HEK293 (cell line): ENCODE measurements around the gene POC1B.

Source experiments
- CTCF ChIA-PET: fragments of 350-600 bp; formaldehyde crosslinking; extraction: SDS; loops from one replicate; lab custom pipeline; 2021; ENCODE audit warnings: antibody characterized with exemption; lab: Yijun Ruan, JAX
- POLR2A ChIA-PET: fragments of 300-600 bp; formaldehyde crosslinking; extraction: SDS; loops from one replicate; lab custom pipeline; 2020; ENCODE audit warnings: antibody characterized with exemption, inconsistent platforms; lab: Yijun Ruan, JAX
- H3K27ac ChIP-seq: fragments of 200-500 bp; sonication (Bioruptor generic); 2 replicates; pipeline ENCODE4 v1.5.1; 2014; ENCODE audit warnings: low read depth, low read length, control low read depth, inconsistent platforms; ENCODE audit errors: extremely low read depth
- H3K36me3 ChIP-seq, 2 experiments: fragments of 200-500 bp in 1 of 2; sonication (Bioruptor generic) in 1 of 2; 1 replicate in 1 of 2; 2 replicates in 1 of 2; pipeline ENCODE4 v1.5.1; 2014 to 2017; ENCODE audit warnings: inconsistent platforms in 2 of 2, low read length in 2 of 2; ENCODE audit not compliant: control insufficient read depth in 2 of 2, insufficient read depth in 1 of 2
- H3K4me1 ChIP-seq: fragments of 200-500 bp; sonication (Bioruptor generic); 2 replicates; pipeline ENCODE4 v1.5.1; 2014; ENCODE audit warnings: mild to moderate bottlenecking, low read length, inconsistent platforms; ENCODE audit not compliant: control insufficient read depth, insufficient read depth
- H3K4me3 ChIP-seq: 2 replicates; pipeline ENCODE4 v1.5.1; 2011; ENCODE audit warnings: low read depth, mild to moderate bottlenecking, control low read depth, low read length, moderate library complexity
- H3K9me3 ChIP-seq: fragments of 200-500 bp; sonication (Bioruptor generic); 2 replicates; pipeline ENCODE4 v1.5.1; 2014; ENCODE audit warnings: low read depth, low read length, inconsistent platforms; ENCODE audit not compliant: control insufficient read depth, insufficient read depth
- BCL11A ChIP-seq: fragments of 450-650 bp; formaldehyde crosslinking; IDR thresholded peaks from 2 replicates; pipeline ENCODE4 v1.5.1; 2016; ENCODE audit warnings: low read depth, missing biosample characterization, missing genetic modification characterization
- KLF8 ChIP-seq: fragments of 450-650 bp; formaldehyde crosslinking; IDR thresholded peaks from 2 replicates; pipeline ENCODE4 v1.5.1; 2016; ENCODE audit warnings: missing biosample characterization, missing genetic modification characterization
- SALL2 ChIP-seq: fragments of 450-650 bp; formaldehyde crosslinking; IDR thresholded peaks from 2 replicates; pipeline ENCODE4 v1.5.0; 2017; ENCODE audit warnings: missing biosample characterization, mild to moderate bottlenecking, missing genetic modification characterization, borderline replicate concordance
- SP7 ChIP-seq: fragments of 450-650 bp; formaldehyde crosslinking; IDR thresholded peaks from 2 replicates; pipeline ENCODE4 v1.5.1; 2016; ENCODE audit warnings: missing biosample characterization, missing genetic modification characterization
- YY1 ChIP-seq: fragments of 450-650 bp; formaldehyde crosslinking; IDR thresholded peaks from 2 replicates; pipeline ENCODE4 v1.5.1; 2018; ENCODE audit warnings: missing biosample characterization, missing genetic modification characterization
- ZIC2 ChIP-seq: fragments of 450-650 bp; formaldehyde crosslinking; IDR thresholded peaks from 2 replicates; pipeline ENCODE4 v1.5.1; 2016; ENCODE audit warnings: missing biosample characterization, missing genetic modification characterization
- ZNF239 ChIP-seq: fragments of 450-650 bp; formaldehyde crosslinking; IDR thresholded peaks from 2 replicates; pipeline ENCODE4 v1.5.1; 2016; ENCODE audit warnings: missing biosample characterization, missing genetic modification characterization
- ZNF292 ChIP-seq: fragments of 450-650 bp; formaldehyde crosslinking; IDR thresholded peaks from 2 replicates; pipeline ENCODE4 v1.5.1; 2016; ENCODE audit warnings: low read depth, missing biosample characterization, missing genetic modification characterization, borderline replicate concordance
- ZNF341 ChIP-seq: fragments of 450-650 bp; formaldehyde crosslinking; IDR thresholded peaks from 2 replicates; pipeline ENCODE4; 2016; ENCODE audit warnings: low read depth, missing biosample characterization, missing genetic modification characterization
- ZNF416 ChIP-seq: fragments of 450-650 bp; formaldehyde crosslinking; IDR thresholded peaks from 2 replicates; pipeline ENCODE4 v1.5.1; 2016; ENCODE audit warnings: missing biosample characterization, missing genetic modification characterization
- ZNF514 ChIP-seq: fragments of 450-650 bp; formaldehyde crosslinking; IDR thresholded peaks from 2 replicates; pipeline ENCODE4 v1.5.1; 2016; ENCODE audit warnings: missing biosample characterization, missing genetic modification characterization
- ZNF600 ChIP-seq: fragments of 450-650 bp; formaldehyde crosslinking; IDR thresholded peaks from 2 replicates; pipeline ENCODE4 v1.5.1; 2016; ENCODE audit warnings: missing biosample characterization, missing genetic modification characterization
- TF ChIP-seq, protein P1 (sequence below): fragments of 450-650 bp; formaldehyde crosslinking; conservative IDR thresholded peaks from 2 replicates; pipeline ENCODE4 v1.5.1; 2016; ENCODE audit warnings: low read depth, missing biosample characterization, missing genetic modification characterization
- TF ChIP-seq, protein P2 (sequence below): fragments of 450-650 bp; IDR thresholded peaks from 2 replicates; pipeline ENCODE4 v1.5.1; 2018; ENCODE audit warnings: missing biosample characterization, mild to moderate bottlenecking, missing genetic modification characterization
- TF ChIP-seq, protein P3 (sequence below): fragments of 450-650 bp; formaldehyde crosslinking; IDR thresholded peaks from 2 replicates; pipeline ENCODE4 v1.5.1; 2016; ENCODE audit warnings: missing biosample characterization, missing genetic modification characterization, borderline replicate concordance
- TF ChIP-seq, protein P4 (sequence below): fragments of 450-650 bp; formaldehyde crosslinking; IDR thresholded peaks from 2 replicates; pipeline ENCODE4 v1.5.1; 2016; ENCODE audit warnings: missing biosample characterization, missing genetic modification characterization, low read depth

Gene POC1B

DNA sequence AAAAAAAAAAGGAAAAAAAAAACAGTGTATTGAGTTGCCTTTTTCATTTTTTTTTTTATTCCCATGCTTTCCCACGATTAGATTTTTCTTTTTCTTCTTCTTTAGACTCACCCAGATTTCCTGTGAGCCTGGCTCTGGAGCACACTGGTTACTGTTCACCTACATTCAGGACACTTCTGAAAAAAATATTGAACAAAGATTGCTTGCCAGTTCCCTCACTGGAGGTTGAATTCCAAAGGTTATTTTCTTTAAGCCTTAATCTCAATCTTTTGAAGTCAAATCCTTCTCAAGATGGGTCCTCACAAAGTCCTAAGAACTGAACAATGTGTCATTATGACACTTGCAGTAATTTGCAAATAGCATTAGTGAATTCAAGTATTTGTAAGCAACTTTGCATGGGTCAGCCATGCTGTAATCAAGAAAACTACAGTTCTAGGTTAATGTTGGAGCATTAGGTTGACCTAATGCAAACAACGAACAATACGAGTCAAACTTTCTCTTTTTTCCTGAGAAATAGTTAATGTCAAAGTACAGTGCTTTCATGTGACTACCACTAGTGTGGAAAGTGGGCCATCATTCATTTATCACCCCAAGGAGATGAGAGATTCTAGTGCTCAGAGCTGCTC is 124.3 kb downstream of the POC1B start:
- Histone ChIP-seq H3K36me3 (no peaks in the 10 kb centered on the region), H3K9me3 (no peaks in the 10 kb centered on the region), H3K27ac (no peak overlapping the region), H3K4me1 (no peaks in the 10 kb centered on the region), H3K4me3 (no peak overlapping the region)
- CTCF ChIA-PET = no interaction called here
- POLR2A ChIA-PET = no interaction called here
- TF ChIP-seq, protein P1, sequence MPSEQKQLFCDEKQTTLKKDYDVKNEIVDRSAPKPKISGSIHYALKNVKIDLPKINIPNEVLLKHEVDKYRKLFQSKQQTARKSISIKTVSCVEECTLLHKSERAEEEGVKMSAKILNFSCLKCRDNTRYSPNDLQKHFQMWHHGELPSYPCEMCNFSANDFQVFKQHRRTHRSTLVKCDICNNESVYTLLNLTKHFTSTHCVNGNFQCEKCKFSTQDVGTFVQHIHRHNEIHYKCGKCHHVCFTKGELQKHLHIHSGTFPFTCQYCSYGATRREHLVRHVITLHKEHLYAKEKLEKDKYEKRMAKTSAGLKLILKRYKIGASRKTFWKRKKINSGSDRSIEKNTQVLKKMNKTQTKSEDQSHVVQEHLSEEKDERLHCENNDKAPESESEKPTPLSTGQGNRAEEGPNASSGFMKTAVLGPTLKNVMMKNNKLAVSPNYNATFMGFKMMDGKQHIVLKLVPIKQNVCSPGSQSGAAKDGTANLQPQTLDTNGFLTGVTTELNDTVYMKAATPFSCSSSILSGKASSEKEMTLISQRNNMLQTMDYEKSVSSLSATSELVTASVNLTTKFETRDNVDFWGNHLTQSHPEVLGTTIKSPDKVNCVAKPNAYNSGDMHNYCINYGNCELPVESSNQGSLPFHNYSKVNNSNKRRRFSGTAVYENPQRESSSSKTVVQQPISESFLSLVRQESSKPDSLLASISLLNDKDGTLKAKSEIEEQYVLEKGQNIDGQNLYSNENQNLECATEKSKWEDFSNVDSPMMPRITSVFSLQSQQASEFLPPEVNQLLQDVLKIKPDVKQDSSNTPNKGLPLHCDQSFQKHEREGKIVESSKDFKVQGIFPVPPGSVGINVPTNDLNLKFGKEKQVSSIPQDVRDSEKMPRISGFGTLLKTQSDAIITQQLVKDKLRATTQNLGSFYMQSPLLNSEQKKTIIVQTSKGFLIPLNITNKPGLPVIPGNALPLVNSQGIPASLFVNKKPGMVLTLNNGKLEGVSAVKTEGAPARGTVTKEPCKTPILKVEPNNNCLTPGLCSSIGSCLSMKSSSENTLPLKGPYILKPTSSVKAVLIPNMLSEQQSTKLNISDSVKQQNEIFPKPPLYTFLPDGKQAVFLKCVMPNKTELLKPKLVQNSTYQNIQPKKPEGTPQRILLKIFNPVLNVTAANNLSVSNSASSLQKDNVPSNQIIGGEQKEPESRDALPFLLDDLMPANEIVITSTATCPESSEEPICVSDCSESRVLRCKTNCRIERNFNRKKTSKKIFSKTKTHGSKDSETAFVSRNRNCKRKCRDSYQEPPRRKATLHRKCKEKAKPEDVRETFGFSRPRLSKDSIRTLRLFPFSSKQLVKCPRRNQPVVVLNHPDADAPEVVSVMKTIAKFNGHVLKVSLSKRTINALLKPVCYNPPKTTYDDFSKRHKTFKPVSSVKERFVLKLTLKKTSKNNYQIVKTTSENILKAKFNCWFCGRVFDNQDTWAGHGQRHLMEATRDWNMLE (tag by site-specific recombination) = no peak
- no peak for TF ChIP-seq ZNF239
- TF ChIP-seq ZNF341 (tag by site-specific recombination) = no peak
- no peak for TF ChIP-seq ZNF416 (tag by site-specific recombination)
- TF ChIP-seq, protein P2, sequence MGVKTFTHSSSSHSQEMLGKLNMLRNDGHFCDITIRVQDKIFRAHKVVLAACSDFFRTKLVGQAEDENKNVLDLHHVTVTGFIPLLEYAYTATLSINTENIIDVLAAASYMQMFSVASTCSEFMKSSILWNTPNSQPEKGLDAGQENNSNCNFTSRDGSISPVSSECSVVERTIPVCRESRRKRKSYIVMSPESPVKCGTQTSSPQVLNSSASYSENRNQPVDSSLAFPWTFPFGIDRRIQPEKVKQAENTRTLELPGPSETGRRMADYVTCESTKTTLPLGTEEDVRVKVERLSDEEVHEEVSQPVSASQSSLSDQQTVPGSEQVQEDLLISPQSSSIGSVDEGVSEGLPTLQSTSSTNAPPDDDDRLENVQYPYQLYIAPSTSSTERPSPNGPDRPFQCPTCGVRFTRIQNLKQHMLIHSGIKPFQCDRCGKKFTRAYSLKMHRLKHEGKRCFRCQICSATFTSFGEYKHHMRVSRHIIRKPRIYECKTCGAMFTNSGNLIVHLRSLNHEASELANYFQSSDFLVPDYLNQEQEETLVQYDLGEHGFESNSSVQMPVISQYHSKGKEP = no peak
- TF ChIP-seq, protein P3, sequence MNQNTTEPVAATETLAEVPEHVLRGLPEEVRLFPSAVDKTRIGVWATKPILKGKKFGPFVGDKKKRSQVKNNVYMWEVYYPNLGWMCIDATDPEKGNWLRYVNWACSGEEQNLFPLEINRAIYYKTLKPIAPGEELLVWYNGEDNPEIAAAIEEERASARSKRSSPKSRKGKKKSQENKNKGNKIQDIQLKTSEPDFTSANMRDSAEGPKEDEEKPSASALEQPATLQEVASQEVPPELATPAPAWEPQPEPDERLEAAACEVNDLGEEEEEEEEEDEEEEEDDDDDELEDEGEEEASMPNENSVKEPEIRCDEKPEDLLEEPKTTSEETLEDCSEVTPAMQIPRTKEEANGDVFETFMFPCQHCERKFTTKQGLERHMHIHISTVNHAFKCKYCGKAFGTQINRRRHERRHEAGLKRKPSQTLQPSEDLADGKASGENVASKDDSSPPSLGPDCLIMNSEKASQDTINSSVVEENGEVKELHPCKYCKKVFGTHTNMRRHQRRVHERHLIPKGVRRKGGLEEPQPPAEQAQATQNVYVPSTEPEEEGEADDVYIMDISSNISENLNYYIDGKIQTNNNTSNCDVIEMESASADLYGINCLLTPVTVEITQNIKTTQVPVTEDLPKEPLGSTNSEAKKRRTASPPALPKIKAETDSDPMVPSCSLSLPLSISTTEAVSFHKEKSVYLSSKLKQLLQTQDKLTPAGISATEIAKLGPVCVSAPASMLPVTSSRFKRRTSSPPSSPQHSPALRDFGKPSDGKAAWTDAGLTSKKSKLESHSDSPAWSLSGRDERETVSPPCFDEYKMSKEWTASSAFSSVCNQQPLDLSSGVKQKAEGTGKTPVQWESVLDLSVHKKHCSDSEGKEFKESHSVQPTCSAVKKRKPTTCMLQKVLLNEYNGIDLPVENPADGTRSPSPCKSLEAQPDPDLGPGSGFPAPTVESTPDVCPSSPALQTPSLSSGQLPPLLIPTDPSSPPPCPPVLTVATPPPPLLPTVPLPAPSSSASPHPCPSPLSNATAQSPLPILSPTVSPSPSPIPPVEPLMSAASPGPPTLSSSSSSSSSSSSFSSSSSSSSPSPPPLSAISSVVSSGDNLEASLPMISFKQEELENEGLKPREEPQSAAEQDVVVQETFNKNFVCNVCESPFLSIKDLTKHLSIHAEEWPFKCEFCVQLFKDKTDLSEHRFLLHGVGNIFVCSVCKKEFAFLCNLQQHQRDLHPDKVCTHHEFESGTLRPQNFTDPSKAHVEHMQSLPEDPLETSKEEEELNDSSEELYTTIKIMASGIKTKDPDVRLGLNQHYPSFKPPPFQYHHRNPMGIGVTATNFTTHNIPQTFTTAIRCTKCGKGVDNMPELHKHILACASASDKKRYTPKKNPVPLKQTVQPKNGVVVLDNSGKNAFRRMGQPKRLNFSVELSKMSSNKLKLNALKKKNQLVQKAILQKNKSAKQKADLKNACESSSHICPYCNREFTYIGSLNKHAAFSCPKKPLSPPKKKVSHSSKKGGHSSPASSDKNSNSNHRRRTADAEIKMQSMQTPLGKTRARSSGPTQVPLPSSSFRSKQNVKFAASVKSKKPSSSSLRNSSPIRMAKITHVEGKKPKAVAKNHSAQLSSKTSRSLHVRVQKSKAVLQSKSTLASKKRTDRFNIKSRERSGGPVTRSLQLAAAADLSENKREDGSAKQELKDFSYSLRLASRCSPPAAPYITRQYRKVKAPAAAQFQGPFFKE (tag by site-specific recombination) = no peak
- TF ChIP-seq ZIC2 (tag by site-specific recombination) = no peak
- no peak for TF ChIP-seq YY1 (tag by site-specific recombination)
- no peak for TF ChIP-seq ZNF514 (tag by site-specific recombination)
- TF ChIP-seq, protein P4, sequence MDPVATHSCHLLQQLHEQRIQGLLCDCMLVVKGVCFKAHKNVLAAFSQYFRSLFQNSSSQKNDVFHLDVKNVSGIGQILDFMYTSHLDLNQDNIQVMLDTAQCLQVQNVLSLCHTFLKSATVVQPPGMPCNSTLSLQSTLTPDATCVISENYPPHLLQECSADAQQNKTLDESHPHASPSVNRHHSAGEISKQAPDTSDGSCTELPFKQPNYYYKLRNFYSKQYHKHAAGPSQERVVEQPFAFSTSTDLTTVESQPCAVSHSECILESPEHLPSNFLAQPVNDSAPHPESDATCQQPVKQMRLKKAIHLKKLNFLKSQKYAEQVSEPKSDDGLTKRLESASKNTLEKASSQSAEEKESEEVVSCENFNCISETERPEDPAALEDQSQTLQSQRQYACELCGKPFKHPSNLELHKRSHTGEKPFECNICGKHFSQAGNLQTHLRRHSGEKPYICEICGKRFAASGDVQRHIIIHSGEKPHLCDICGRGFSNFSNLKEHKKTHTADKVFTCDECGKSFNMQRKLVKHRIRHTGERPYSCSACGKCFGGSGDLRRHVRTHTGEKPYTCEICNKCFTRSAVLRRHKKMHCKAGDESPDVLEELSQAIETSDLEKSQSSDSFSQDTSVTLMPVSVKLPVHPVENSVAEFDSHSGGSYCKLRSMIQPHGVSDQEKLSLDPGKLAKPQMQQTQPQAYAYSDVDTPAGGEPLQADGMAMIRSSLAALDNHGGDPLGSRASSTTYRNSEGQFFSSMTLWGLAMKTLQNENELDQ (tag by site-specific recombination) = no peak
- no peak for TF ChIP-seq KLF8 (tag by site-specific recombination)
- TF ChIP-seq BCL11A (tag by site-specific recombination) = no peak
- TF ChIP-seq SP7 (tag by site-specific recombination) = no peak
- TF ChIP-seq SALL2 (tag by site-specific recombination) = no peak
- TF ChIP-seq ZNF292 = no peak
- no peak for TF ChIP-seq ZNF600
